ENCODE data around the gene GNB1L. TPM values are rescaled to one million over a fixed set of nuclear protein-coding genes. Genes with fewer than 3 reads are reported as not detected.

Gene GNB1L
- total RNA-seq, 1 donor from 2014 or later: 11.1 TPM

DNA sequence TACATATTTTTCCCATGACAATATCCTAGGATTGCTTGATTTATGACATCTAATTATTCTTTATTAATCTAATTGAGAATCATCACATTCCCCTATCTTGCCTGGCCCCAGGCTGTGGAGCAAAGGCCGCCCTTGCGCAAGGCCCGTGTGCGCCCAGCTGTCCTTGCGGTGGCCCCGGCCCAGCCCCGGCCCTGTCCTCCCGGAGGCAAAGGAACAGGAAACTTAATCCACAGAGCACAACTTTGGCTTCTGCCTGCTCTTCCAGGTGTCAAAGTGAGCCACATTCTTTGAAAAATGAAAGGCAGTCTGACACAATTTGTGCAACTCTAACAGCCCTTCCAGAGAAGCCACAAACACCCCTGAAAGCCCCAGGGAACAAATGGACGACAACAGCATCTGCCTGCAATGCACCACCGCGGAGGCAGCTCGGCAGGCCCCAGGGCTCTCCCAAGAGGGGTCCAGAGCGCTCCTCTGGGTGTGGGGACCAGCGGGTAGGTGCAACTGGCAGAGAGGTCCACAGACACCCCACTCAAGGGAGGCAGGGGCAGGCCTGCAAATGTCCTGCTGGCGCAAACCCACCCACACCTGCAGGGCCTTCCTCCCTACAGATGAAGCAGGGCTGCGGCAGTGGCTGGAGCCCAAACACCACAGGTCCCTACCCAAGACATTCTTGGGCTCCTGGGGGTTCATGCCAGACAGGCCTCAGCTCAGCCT lies 30.3 kb downstream of the GNB1L start:
- no peak for DNase-seq (ENCODE audit: low read depth, low spot score)

DNA sequence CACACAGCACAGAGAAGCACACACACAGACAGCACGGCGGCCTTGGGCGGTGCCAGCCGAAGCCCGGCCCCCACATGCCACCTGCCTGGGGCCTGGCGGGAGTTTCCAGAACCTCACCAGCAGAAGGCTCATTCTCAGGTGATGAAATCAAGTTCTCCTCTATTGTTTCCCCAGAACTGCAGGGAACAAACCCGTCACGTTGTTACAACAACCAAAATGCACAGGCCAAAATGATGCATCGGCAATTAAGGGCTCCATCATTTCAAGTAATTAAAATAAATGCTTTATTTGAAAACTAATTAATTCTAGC lies 30.8 kb downstream of the GNB1L start:
- DNase-seq (ENCODE audit: low read depth, low spot score): no peak

DNA sequence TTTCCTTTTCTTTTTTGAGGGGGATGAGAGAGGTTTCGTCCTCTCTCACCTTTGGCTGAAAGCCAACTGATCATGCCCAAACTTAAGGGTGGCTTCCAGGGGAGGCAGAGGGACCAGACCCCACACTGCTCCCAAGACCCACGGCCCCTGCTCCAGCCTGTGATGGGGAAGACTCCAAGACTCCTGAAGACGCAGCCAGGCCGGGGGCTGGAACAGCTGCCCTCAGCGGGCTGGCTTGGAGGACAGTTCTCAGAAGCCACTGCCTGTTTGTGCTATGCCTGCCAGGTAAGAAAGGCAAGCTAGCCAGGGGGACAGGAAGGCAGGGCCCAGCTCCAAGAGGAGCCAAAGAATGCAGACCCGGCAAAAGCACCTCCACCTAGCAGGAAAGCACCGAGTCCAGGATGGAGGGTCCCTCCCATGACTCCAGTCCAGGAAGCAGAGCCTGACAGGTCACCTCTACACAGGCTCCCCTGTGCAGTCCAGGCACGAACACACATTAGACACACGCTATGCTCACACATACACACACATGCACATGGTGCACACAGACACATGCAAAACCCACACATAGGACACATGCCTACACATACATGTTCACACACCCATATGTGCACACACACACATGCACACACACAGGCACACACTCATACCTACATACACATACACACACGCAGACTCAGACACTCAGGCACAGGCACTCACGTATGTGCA lies 31.3 kb downstream of the GNB1L start:
- DNase-seq (ENCODE audit: low read depth, low spot score): no peak

DNA sequence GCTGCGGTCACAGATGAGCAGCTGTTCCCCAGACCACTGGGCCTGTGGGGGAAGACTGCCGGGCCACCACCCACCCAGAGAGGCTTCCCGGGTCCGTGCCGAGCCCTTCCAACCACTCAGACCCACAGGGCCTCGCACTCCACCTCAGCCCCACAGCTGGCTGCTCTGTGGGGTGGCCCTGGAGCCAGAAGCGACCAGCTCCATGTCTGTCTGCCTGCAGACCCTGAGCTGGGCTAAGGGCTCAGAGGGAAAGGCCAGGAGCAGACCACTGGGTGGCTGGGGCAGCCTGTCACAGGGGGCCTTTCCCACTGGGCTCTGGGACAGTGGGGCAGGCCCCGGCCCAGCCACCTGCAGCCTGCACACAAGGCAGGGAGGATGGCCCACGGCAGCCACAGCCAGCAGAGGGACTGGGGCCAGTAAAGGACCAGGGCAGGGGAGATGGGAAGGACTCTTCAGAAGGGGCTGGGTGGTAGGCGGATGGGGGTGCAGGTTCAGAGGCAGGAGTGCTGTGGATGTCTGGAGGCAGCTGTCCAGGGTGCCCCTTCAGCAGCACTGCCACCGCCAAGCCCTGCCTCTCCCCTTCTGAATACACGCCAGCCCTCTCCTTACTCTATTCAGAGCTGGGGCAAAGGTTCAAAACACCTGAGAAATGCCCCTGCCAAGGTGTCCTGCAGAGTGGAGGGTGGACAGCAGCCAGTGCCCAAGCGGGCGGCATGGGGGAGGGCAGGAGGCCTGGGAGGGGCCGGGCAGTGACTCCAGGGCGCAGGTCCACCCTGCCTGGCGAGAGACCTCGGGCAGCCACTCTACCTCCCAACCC lies 32.2 kb downstream of the GNB1L start:
- no peak for DNase-seq (ENCODE audit: low read depth, low spot score)

DNA sequence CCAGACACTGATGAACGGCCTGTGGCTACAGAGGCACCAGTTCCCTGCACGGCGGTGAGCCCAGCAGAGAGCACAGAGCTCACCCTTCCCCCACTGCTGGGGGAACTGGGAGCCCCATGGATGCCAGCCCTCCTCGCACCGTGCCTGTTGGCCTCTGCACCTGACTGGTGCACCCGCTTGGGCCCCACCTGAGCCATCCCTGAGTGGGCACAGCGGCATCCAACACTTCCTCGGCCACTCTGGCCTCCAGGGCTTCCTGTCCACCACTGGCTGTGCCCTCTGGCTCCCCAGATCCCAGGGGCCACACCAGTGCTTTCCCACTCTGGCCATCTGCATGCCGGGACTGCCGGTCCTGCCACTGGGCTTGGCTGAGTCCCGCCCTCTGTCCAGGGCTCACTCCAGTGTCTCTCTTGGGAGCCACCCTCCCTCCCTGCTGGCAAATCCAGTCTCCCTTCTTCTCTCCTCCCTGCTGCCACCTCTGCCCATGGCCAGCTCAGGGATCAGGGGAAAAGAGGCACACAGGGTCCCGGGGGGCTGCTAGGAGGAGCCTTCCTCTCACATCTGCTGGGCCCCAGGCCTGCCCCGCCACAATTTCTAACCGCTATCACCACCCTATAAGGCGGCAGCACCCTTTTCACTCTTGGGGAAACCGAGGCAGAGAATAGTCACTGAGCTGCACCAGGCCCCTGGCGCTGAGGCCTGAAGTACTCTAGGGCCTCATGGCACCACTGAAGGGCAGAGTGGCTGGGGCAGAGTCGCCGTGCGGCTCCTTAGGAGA lies 33.0 kb downstream of the GNB1L start:
- DNase-seq (ENCODE audit: low read depth, low spot score): no peak

DNA sequence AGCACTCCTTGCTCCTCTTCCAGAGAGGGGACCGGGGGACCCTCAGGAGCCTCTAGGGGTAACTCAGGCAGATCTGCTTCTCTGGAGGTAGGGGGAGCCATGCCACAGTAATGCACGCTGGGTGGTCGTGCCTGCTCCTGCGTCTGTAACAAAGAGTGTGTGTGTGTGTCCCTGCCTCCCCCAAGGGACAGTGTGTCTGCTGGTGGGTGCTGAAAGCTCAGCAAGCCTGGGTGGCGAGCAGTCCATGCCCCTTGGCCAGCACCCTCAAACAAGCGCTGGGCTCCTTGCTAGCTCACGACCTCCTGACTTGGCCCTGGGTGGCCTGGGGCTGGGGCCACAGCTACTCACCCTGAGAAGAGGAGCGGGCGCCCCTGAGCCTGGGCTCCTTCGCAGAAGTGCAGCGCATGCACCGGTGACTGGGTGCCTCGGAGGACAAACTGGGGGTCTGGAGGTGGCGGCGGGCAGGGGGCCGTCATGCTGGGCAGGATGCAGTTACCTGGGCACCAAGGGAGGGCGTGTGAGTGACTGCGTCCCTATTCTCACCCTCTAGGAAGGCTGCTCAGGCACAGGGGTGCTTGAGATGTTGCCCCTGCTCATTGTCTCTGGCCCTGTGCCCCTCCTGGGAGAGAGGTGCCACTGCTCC lies 33.7 kb downstream of the GNB1L start:
- DNase-seq (ENCODE audit: low read depth, low spot score): no peak

DNA sequence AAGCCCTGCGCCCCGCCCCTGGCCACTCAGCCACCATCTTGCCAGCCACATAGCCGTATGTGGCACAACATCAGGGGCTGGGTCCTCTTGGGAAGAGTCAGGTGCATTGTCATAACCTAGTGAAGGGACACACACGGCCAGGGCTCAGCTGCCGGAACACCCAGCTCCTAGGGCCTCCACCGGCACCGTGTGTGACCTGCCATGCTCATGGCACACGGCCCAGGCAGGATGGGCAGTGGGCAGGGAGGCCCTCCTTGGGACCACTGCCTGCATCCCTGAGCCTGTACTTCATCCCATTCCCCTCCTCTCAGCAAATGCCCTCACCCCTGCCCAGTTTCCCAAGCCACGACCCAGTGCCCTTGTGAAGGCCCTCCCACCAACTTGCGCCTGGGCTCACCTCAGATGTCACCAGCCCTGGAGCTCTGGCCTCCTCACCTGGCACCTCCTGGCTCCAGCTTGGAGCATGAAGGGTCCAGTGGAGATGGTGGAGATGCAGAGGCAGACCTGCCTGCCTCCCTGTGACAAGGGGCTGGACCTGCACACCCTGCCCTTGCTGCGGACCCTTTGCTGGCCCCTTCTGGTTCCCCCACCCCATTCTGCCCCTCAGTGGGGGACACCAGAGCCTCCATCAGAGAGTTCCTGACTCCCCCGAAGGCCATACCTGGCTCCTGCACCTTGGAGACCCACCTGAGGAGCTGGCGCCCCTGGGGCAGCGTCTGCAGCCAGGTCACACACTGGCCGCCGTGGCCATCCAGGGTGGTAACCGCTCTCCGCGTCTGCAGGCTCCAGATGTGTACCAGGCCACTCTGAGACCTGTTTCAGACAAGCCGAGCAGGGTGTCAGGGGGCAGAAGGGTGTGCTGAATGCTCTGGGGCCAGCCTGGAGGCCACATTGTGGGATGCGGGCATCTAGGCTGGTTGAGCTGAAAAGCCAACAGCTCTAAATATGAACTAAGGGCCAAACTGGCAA lies 34.5 kb downstream of the GNB1L start:
- no peak for DNase-seq (ENCODE audit: low read depth, low spot score)

DNA sequence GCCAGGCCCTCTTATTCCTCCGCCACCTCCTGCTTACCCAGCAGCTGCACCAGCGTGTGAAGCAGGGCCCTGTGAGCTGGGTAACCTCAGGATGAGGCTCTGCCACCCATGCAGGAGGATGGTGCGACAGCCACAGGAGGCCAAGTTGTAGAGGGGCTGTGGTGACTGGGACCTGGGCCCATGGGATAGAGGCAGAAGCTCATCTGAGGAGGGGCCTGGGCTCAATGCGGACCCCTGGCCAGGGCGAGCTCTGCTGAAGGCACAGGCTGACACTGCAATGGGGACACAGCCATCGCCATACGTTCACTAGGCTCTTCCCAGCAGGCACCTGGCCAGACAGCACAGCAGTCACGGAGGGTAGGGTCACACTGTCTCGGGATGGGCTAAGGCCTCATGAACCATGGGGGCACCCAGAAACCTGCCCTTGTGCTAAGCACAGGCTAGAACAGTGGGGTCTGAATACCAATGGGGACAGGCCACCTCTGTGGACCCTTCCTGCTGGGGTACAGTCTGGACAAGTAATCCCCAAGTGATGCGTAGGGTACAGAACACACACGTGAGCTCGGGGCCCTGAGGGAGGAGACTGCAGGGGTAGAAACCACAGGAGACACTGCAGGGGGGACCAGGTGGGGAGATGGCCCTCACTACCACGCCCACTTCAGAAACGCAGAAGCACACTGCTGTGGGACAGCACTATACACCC lies 35.3 kb downstream of the GNB1L start:
- DNase-seq (ENCODE audit: low read depth, low spot score): no peak

DNA sequence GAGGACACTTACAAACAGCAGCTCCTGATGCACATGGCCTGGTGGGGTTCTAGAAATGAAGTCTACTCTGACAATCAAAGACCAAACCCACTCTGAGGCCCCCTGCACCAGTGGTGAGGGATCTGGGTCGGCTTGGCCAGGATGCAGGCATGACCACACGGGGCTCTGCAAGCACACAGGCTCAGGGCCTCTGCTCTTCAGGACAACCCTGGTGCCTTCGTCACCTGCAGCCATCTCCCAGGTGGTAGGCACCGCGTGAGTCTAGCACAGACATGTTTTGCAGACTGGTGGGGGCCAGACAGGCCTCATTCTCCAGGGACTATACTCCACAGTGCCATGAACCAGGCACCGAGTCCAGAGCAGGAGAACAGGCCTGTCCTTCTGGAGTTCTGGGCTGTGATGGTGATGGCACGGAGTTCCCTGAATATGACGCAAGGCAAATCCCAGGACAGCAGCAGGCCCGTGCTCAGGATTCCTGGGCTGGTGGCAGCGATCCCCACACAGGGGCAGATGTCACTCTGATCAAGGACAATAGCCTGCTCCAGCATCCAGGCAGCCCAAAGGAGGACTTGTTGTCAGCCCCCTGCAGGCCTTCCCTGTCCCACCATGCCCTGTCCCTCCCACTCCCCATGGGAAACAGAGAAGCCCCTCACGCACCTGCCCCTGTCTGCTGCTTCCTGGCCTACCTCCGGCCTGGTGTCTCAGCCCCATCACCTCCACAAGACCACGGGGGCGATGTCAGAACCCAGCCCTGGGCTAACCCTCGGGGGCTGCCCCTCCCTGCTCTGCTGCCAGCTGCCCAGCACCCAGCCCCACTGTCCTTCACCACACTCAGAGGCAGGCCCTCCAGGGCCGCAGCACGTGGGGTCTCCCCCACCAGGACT lies 36.1 kb downstream of the GNB1L start:
- DNase-seq (ENCODE audit: low read depth, low spot score): no peak

DNA sequence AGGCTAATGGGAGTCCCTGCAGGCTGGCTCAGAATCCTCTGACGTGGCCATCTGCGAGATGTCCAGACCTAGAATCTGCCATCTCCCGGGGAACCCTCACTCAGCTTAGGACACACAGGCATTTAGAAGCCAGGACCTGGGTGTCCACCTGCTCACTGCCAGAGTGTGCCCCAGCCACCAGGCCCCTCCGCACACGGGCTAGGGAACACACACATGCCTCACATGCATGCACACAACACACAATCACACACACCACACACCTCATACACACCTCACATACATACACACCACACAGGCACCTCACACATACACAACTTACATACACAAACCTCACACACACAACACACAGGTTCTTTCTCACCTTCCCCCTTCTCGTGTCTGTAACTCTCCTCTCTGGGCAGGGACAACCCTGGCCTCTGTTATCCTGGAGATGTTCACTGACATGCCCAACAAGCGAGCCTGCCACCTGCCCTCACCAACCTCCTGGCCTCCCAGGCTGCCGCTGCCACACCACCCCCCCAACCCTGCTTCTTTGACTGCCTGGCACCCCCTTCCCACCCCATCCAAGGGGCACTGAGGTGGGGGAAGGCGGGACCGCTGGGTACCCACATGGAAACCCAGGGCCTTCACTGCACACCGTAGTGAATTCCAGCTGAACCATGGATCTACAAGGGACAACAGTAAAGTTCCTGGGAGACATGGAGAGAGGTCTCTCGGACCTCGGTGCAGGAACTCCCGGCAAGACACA lies 38.1 kb downstream of the GNB1L start:
- DNase-seq (ENCODE audit: low read depth, low spot score): no peak

DNA sequence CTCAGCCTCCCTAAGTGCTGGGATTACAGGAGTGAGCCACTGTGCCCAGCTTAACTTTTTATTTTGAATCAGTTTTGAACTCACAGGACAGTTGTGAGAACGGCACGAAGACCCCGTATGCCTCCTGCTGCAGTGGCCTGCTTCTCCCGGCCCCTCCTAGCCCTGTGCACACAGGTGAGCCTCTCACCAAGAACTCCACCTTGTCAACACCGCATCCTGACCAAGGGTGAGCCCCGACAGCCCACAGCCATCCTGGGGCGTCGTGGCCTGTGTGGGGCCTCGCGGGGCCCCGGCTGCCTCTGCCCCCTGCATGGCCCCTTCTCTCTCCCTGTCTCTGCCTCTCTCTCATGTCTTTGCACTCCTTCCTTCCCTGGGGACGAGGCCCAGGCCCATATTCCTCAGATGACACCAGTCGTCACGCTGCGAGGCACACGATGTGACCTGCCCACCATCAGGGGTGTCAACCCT lies 38.8 kb downstream of the GNB1L start:
- DNase-seq (ENCODE audit: low read depth, low spot score): no peak

DNA sequence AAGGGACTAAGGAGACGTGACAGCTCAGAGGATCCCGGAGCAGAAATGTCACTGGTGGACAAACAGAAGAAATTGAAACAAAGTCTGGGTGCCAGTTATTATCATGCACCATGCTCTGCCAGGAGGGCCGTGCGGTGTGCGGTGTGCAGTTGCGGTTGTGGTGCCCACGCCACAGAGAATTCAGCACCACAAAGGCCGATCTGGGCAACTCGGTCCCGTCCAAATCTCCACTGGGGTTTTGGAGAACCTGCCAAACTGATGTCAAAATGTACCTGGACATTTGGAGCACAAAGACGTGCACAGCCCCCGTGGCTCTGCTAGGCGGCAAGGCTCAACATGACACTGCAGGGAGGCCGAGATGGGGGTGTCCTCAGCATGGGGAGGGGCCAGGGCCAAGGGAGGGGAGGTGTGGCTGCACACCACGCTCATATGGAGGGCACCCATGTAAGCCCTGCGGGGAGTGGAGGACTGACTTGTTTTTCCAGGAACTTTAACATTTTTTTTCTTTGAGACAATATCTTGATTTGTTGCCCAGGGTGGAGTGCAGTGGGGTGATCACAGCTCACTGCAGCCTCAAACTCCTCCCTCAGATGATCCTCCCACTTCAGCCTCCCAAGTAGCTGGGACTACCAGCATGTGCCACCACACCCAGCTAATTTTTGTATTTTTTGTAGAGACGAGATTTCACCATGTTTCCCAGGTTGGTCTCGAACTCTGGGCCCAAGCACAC lies 39.4 kb downstream of the GNB1L start:
- no peak for DNase-seq (ENCODE audit: low read depth, low spot score)

DNA sequence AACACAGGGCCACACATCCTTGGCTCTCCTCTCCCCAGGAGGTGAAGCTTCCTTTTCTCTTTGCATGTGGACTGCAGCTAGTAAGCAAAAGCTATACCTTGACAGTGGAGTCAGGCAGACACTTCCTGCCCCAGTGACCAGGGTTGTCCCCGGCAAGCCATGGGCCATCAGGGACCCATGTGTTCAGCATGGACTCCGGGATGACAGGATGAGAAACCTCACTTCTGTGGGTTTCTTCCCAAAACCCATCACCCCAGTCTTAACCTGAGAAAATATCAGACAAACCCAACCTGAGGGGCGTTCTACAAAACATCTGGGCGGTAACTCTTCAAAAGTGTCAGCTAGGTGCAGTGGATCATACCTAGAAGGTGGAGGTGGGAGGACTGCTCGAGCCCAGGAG lies 40.2 kb downstream of the GNB1L start:
- DNase-seq (ENCODE audit: low read depth, low spot score): no peak

DNA sequence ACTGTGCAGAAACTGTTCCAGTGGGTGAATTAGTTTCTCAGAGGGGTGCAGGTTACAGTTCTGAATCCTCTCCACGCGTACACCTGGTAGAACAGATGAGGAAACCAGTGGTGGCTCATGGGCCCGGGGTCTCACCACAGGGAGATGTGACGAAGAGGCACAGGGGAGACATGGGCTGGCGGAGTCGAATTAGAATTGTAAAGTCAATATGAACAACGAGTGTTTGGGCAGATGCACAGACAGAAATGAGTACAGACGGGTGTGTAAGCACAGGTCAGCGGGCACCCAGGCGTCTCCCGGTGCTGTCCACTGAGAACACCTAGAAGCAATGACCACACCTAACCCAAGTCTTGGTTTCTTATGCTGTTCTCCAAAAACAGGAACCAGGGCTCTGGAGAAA lies 41.8 kb downstream of the GNB1L start:
- DNase-seq (ENCODE audit: low read depth, low spot score): no peak

DNA sequence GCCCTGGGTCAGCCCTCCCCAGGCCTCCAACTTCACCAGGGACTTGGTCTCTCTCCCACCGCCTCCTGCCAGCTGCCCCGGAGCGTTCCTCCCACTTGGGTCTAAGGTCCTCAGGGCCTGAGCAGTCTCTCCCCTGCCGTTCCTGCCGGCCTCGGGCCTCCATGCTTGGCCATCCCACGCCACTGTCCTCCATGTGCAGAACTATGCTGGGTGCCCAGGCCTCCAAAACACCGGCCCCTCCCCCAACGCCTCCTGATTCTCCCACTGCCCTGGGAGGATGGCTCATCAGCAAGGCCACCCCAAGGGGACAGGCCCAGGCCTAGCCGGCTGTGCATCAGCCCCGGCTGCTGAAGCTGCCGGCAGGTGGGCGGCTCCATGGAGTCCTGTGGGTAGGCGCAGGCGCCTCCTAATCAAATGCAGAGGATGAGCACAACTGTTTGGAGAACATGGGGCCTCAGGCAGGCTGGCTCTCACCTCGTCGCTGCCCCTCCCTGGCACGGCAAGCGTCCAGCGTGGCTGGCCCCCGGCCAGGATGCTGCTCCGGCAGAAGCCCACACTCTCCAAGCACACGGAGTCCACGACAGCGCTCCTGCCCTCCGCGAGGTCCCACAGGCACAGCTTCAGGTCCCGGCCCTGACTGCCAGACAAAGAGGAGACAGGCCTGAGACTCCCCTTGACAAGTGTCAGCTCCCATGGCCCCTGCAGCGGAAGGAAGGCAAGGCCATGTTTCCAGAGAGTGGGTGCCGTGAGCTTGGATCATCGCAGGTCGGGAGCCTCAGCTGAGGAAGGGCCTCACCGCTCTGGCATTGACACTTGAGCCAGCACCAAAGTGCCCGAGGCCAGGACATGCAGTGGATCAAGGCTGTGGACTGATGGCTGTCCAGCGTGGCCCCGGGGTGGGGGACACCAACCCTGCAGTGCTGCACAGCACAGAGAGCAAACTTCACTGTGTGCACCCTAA lies 42.6 kb downstream of the GNB1L start:
- DNase-seq (ENCODE audit: low read depth, low spot score): no peak

DNA sequence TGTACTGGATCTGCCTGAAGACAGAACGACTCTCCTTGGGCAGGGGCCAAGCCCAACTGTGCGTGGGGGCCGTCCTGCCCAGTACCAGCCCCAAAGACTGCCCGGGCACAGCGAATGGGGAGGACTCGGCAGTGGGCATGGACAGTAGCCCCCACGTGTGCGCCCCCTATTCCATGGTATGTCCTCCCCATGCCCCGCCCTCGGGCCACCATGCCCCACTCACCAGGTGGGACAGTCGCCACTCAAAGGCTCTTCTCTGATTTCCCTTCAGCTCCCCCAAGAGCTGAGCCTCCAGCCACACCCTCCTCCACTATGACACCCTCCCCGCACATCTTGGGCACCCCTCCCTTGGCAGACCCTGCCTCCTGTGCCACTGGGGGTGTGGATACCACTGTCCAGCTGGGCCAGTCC lies 43.5 kb downstream of the GNB1L start:
- no peak for DNase-seq (ENCODE audit: low read depth, low spot score)
